HEK293 (cell line): Measurements from ENCODE around the gene CDH1.
A peak's percentile ranks its signal among the peaks of the same experiment; 100 is the strongest.

Experiments used
- CTCF ChIA-PET: fragments of 350-600 bp; formaldehyde crosslinking; extraction: SDS; loops from one replicate; lab custom pipeline; 2021; ENCODE audit warnings: antibody characterized with exemption; lab: Yijun Ruan, JAX
- POLR2A ChIA-PET: fragments of 300-600 bp; formaldehyde crosslinking; extraction: SDS; loops from one replicate; lab custom pipeline; 2020; ENCODE audit warnings: antibody characterized with exemption, inconsistent platforms; lab: Yijun Ruan, JAX
- H3K27ac ChIP-seq: fragments of 200-500 bp; sonication (Bioruptor generic); 2 replicates; pipeline ENCODE4 v1.5.1; 2014; ENCODE audit warnings: low read depth, low read length, control low read depth, inconsistent platforms; ENCODE audit errors: extremely low read depth
- H3K36me3 ChIP-seq, 2 experiments: fragments of 200-500 bp in 1 of 2; sonication (Bioruptor generic) in 1 of 2; 1 replicate in 1 of 2; 2 replicates in 1 of 2; pipeline ENCODE4 v1.5.1; 2014 to 2017; ENCODE audit warnings: inconsistent platforms in 2 of 2, low read length in 2 of 2; ENCODE audit not compliant: control insufficient read depth in 2 of 2, insufficient read depth in 1 of 2
- H3K4me1 ChIP-seq: fragments of 200-500 bp; sonication (Bioruptor generic); 2 replicates; pipeline ENCODE4 v1.5.1; 2014; ENCODE audit warnings: mild to moderate bottlenecking, low read length, inconsistent platforms; ENCODE audit not compliant: control insufficient read depth, insufficient read depth
- H3K4me3 ChIP-seq: 2 replicates; pipeline ENCODE4 v1.5.1; 2011; ENCODE audit warnings: low read depth, mild to moderate bottlenecking, control low read depth, low read length, moderate library complexity
- H3K9me3 ChIP-seq: fragments of 200-500 bp; sonication (Bioruptor generic); 2 replicates; pipeline ENCODE4 v1.5.1; 2014; ENCODE audit warnings: low read depth, low read length, inconsistent platforms; ENCODE audit not compliant: control insufficient read depth, insufficient read depth
- AEBP2 ChIP-seq: fragments of 450-650 bp; formaldehyde crosslinking; IDR thresholded peaks from 2 replicates; pipeline ENCODE4 v1.5.1; 2016; ENCODE audit warnings: missing biosample characterization, missing genetic modification characterization, borderline replicate concordance
- EGR2 ChIP-seq: fragments of 450-650 bp; formaldehyde crosslinking; IDR thresholded peaks from 2 replicates; pipeline ENCODE4 v1.5.1; 2016; ENCODE audit warnings: low read depth, missing biosample characterization, missing genetic modification characterization
- GLIS2 ChIP-seq: fragments of 450-650 bp; formaldehyde crosslinking; IDR thresholded peaks from 2 replicates; pipeline ENCODE4 v1.5.1; 2016; ENCODE audit warnings: missing biosample characterization, missing genetic modification characterization
- OVOL3 ChIP-seq: fragments of 450-650 bp; formaldehyde crosslinking; IDR thresholded peaks from 2 replicates; pipeline ENCODE4 v1.5.1; 2016; ENCODE audit warnings: missing biosample characterization, missing genetic modification characterization
- SETDB1 ChIP-seq: IDR thresholded peaks from one replicate; pipeline ENCODE4 v1.6.1; 2017; ENCODE audit warnings: mild to moderate bottlenecking, low read length, moderate library complexity, mixed read lengths; ENCODE audit not compliant: insufficient read length
- SP2 ChIP-seq: fragments of 450-650 bp; formaldehyde crosslinking; IDR thresholded peaks from 2 replicates; pipeline ENCODE4 v1.5.1; 2016; ENCODE audit warnings: missing biosample characterization, missing genetic modification characterization
- SP3 ChIP-seq: fragments of 450-650 bp; formaldehyde crosslinking; IDR thresholded peaks from 2 replicates; pipeline ENCODE4 v1.5.1; 2016; ENCODE audit warnings: missing biosample characterization, missing genetic modification characterization
- ZBTB1 ChIP-seq: fragments of 450-650 bp; formaldehyde crosslinking; IDR thresholded peaks from 2 replicates; pipeline ENCODE4 v1.5.1; 2016; ENCODE audit warnings: missing biosample characterization, missing genetic modification characterization
- ZFHX2 ChIP-seq: fragments of 450-650 bp; formaldehyde crosslinking; conservative IDR thresholded peaks from 2 replicates; pipeline ENCODE4 v1.5.1; 2016; ENCODE audit warnings: missing biosample characterization, missing genetic modification characterization
- ZNF140 ChIP-seq: fragments of 450-650 bp; formaldehyde crosslinking; IDR thresholded peaks from 2 replicates; pipeline ENCODE4 v1.5.1; 2016; ENCODE audit warnings: missing biosample characterization, missing genetic modification characterization
- ZNF280D ChIP-seq: fragments of 450-650 bp; formaldehyde crosslinking; IDR thresholded peaks from 2 replicates; pipeline ENCODE4 v1.5.1; 2016; ENCODE audit warnings: missing biosample characterization, missing genetic modification characterization
- ZNF311 ChIP-seq: fragments of 450-650 bp; formaldehyde crosslinking; IDR thresholded peaks from 2 replicates; pipeline ENCODE4 v1.5.1; 2017; ENCODE audit warnings: missing biosample characterization, missing genetic modification characterization, borderline replicate concordance
- ZNF366 ChIP-seq: fragments of 450-650 bp; formaldehyde crosslinking; conservative IDR thresholded peaks from 2 replicates; pipeline ENCODE4 v1.5.1; 2016; ENCODE audit warnings: missing biosample characterization, missing genetic modification characterization
- ZNF394 ChIP-seq: fragments of 450-650 bp; formaldehyde crosslinking; IDR thresholded peaks from 2 replicates; pipeline ENCODE4 v1.5.1; 2016; ENCODE audit warnings: missing biosample characterization, missing genetic modification characterization, mild to moderate bottlenecking, moderate library complexity, borderline replicate concordance
- ZNF398 ChIP-seq: fragments of 450-650 bp; formaldehyde crosslinking; IDR thresholded peaks from 2 replicates; pipeline ENCODE4 v1.5.1; 2017; ENCODE audit warnings: missing biosample characterization, missing genetic modification characterization
- ZNF416 ChIP-seq: fragments of 450-650 bp; formaldehyde crosslinking; IDR thresholded peaks from 2 replicates; pipeline ENCODE4 v1.5.1; 2016; ENCODE audit warnings: missing biosample characterization, missing genetic modification characterization
- ZNF645 ChIP-seq: fragments of 450-650 bp; formaldehyde crosslinking; IDR thresholded peaks from 2 replicates; pipeline ENCODE4; 2016; ENCODE audit warnings: missing biosample characterization, missing genetic modification characterization
- ZNF768 ChIP-seq: fragments of 450-650 bp; formaldehyde crosslinking; IDR thresholded peaks from 2 replicates; pipeline ENCODE4 v1.5.1; 2018; ENCODE audit warnings: missing biosample characterization, mild to moderate bottlenecking, missing genetic modification characterization
- ZNF776 ChIP-seq: fragments of 450-650 bp; formaldehyde crosslinking; IDR thresholded peaks from 2 replicates; pipeline ENCODE4 v1.5.0; 2017; ENCODE audit warnings: missing biosample characterization, missing genetic modification characterization, borderline replicate concordance
- ZSCAN18 ChIP-seq: fragments of 450-650 bp; formaldehyde crosslinking; IDR thresholded peaks from 2 replicates; pipeline ENCODE4 v1.5.1; 2016; ENCODE audit warnings: missing biosample characterization, missing genetic modification characterization

Gene CDH1

GRCh38 chr16:68757625-68757935, 20.5 kb downstream of the CDH1 start:
- no peaks in the 10 kb centered on the region for H3K9me3 ChIP-seq
- POLR2A ChIA-PET = no interaction called here
- no peak overlapping the region for H3K4me3 ChIP-seq
- CTCF ChIA-PET = interaction anchor here (1.0 kb wide), 1 partner anchor 9 kb away, joined by 5 read pairs; no protein-coding TSS in a partner anchor
- TF ChIP-seq ZBTB1 (no peak), ZNF366 (peak; percentile 66)
- H3K36me3 ChIP-seq = no peaks in the 10 kb centered on the region
- no peaks in the 10 kb centered on the region for H3K4me1 ChIP-seq
- H3K27ac ChIP-seq = no peak overlapping the region

- Histone ChIP-seq H3K9me3 (no peaks in the 10 kb centered on the region), H3K27ac (no peak overlapping the region), H3K36me3 (no peaks in the 10 kb centered on the region), H3K4me3 (no peak overlapping the region), H3K4me1 (no peaks in the 10 kb centered on the region)
- CTCF ChIA-PET = no interaction called here
- no peak for TF ChIP-seq ZNF416
- no peak for TF ChIP-seq SP3 (tag by site-specific recombination)
- no peak for TF ChIP-seq ZSCAN18 (tag by site-specific recombination)
- TF ChIP-seq AEBP2 (tag by site-specific recombination) = no peak
- TF ChIP-seq SETDB1 = no peak
- TF ChIP-seq ZNF776 = no peak
- no peak for TF ChIP-seq ZNF394 (tag by site-specific recombination)
- TF ChIP-seq ZNF280D (tag by site-specific recombination) = no peak
- POLR2A ChIA-PET = no interaction called here
These were observed 22.0 kb downstream of the CDH1 start for GRCh38 chr16:68759062-68759461.

GRCh38 chr16:68760671-68761275, 23.7 kb downstream of the CDH1 start:
- ChIA-PET CTCF (no interaction called here), POLR2A (no interaction called here)
- Histone ChIP-seq H3K4me1 (no peaks in the 10 kb centered on the region), H3K9me3 (no peaks in the 10 kb centered on the region), H3K36me3 (no peaks in the 10 kb centered on the region), H3K4me3 (no peak overlapping the region), H3K27ac (no peak overlapping the region)
- no peak for TF ChIP-seq ZNF140 (tag by site-specific recombination)
- 0 out of 2 replicates have a peak, but pooled peaks have one; percentile 40 for TF ChIP-seq EGR2
- TF ChIP-seq SP2 (tag by site-specific recombination) = 0 out of 2 replicates have a peak, but pooled peaks have one; percentile 7
- TF ChIP-seq ZNF398 (tag by site-specific recombination) = 0 out of 2 replicates have a peak, but pooled peaks have one; percentile 23
- no peak for TF ChIP-seq SETDB1
- no peak for TF ChIP-seq ZNF768 (tag by site-specific recombination)
- no peak for TF ChIP-seq ZNF645 (tag by site-specific recombination)
- no peak for TF ChIP-seq GLIS2 (tag by site-specific recombination)
- TF ChIP-seq ZFHX2 (tag by site-specific recombination) = peak; percentile 60
- TF ChIP-seq OVOL3 = no peak
- no peak for TF ChIP-seq ZNF311 (tag by site-specific recombination)
- TF ChIP-seq, all 188 proteins: peak for 4
